Stimulated activated CD8-positive, alpha-beta memory T cell treated with anti-CD3 and anti-CD28 coated beads, Interleukin-7, amount 100 ng/mL, for 4 hours (primary cell): ENCODE measurements around the gene SGCD.

Experiments
- DNase-seq, 2 donors: peaks; one replicate each; pipeline ENCODE4 v3.0.0-alpha.2; 2020; ENCODE audit warnings: low read depth in 2 of 2

Gene SGCD

DNA sequence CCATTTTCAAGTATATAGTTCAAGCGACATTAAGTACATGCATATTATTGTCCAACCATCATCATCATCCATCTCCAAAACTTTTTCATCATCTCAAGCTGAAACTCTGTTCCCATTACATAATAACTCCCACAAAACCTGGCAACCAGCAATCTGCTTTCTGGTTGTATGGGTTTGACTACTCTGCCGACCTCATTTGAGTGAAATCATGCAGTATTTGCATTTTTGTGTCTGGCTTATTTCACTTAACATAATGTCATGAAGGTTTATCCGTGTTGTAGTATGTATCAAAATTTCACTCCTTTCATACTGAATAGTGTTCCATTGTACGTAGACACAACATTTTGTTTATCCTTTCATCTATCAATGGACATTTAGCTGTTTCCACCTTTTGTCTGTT lies 74.8 kb downstream of the SGCD start:
- no peak for DNase-seq

DNA sequence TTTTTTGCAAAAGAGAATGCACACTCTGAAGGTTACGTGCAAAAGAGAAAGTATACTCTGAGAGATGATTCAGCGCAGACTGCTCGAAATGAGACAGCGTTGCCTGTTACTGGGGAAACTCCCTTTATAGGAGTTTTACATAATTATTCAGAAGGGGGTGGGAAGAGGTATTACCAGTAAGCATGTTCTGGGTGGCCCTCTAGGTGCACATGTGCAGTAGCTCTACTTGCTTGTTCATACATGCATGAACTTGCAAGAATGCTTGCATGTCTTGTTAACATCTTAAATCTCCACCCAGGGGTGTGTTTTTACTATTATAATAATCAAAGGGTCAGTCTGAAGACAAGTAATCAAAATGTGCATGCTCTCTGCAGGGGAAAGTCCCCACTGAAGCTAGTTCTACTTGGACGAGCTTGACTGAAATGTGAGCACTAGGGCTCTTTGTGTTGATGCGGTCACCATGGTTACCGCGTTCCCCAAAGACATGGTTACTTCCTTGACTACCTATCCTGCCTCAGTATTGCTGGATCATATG lies 75.5 kb downstream of the SGCD start:
- no peak for DNase-seq

DNA sequence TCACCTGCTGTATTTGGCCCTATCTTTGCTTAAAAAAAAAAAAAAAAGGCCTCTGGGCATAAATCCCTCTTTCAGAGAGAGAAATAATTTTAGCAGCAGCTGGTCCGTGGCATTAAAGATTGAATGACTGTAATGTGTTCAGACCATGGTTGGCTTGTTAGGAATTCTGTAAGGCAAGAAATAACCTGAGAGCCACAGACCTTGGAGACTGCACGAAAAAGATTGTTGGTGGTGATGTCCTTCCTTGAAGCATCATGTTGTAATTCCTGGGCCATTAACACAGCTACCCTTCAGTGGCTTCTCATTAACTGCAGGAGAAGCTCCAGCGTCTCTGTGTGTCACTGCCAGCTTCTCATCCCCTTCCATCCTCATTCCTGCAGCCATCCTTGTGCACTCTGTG lies 79.0 kb downstream of the SGCD start:
- no peak for DNase-seq

DNA sequence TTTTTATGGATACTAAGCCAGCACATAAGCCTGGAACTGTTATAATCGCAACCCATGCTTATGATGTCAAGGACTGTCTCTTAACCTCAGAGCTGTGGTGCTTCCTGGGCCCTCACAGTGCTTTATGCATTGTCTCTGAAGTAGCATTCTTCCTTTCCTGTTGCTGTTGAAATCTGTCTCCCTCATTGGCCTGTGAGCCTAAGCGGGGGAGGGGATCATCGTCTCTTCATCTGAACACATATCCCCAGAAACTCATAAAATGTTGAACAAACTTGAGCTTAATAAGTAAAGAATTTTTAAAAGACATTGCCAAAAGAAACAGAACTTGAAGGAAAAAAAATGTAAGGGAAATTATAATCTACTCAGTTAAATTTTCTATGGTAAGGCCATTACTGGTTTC lies 80.3 kb downstream of the SGCD start:
- no peak for DNase-seq

DNA sequence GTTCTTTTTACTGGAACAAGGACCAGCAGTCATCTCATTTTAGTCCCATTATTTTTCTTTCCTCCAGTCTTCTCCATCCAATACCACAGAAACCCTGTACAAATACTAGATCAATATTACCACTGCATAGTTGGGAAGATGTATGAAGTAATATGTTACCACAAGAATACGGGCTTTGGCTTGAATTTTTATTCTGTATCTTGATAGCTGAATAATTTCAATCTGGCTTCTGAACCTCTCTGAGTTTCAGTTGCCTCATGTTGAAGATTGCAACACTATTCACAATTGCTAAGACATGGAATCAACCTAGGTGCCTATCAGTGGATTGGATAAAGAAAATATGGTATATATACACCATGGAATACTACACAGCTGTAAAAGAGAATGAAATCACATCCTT lies 82.9 kb downstream of the SGCD start:
- DNase-seq: no peak

DNA sequence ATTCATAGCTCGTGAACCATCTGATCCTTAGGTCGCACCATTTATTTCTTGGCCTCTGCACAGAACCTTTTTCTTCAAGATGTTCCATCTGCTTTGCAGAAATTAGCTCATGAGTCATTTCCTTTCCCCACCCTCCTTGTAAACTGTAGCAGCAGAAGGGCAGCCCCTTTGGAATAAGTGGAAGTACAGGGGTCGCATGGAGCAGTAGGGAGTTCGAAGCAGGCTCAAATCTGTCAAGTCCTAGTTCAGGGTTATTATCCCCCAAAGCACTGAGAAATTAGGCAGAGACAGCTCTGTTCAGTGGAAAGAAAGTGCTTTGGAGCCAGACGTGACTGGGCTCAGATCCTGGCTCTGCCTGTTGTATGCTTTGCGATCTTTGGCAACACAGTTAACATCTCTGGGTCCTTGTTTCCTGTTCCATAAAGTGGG lies 84.2 kb downstream of the SGCD start:
- no peak for DNase-seq

DNA sequence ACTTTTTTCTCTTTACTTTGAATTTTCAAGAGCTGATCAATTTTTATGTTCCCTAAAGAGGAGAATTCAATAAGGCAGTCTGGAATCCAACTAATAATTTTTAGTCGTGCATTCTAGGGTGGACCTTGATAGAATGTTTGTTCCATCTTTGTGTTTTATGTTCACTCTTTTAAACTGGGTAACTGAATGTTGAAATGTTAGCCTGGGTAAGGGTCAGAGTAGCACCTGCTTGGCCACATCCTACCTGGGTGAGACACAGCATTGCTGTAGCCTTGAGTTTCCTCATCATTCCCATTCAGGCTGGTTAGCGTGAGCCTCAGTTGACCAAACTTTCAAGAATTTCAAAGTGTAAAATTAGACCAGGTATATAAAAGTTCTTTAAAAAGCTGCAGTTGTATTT lies 85.0 kb downstream of the SGCD start:
- no peak for DNase-seq

DNA sequence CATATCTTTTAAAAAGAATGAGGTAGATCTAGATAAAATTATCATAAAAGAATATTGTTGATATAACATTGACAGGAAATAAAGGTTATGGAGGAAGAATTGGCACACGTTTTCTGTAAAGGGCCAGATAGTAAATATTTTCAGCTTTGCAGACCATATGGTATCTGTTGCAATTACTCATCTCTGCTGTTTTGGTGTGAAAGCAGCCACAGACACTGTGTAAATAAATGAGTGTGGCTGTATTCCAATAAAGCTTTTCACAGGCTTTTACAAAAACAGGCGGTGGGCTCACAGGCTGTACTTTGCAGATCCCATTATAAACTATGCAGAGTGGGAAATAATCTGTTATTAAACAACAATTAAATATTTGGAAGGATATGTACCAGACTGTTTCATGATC lies 87.4 kb downstream of the SGCD start:
- DNase-seq: no peak

DNA sequence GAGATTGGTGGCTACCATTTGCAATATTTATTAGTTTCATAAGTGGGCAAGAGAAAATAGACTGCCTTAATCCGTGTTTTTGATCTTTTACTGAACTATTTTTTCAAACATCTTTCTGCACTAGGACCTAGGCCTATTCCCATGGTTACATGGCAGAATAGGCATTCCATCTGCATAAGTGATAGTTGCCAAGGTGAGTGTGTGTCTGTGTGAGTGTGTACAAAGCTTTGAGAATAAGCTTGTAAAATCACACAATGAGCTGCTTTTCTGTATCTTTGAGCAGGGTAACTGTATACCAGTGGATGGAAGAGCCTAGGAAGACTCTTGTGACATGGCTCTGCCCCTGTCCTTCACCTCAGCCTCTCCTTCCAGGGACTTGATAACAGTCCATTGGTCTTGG lies 92.7 kb downstream of the SGCD start:
- DNase-seq: no peak

DNA sequence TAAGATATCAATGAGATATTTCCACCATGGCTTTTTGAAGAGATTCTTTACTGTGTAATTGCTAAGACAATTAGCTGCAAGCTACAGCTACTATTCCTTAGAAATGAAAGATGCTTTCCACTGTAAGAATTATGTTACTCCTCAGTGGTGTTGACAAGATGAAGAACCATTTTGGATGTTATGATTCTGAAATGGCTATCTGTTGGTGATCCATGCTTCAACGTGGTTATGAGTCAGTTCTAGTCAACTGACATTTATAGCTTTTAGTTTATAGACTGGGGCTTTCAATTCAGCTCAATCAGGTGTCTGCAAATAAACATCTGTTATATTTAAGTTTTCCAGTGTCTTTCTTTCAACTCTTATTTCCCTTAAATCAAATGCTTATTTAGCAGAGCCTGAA lies 93.7 kb downstream of the SGCD start:
- DNase-seq: no peak

DNA sequence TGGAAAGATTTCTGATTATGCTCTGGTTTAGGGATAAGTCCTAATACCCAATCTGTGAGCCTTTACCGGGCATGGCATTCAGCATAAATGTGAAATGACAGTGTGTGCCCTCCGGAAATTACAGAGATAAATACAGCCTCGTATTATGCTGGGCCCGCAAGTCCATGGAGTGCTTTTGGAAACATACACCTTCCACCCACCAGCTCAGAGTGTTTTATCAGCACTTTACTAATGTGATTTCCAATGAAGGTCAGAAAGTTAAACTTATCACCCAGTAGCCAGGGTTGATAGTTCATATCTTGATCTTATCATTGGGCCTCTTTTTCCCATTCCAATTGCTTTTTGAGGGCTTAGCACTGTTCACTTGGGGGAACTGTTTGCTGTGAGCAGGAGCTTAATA lies 94.8 kb downstream of the SGCD start:
- DNase-seq: no peak

DNA sequence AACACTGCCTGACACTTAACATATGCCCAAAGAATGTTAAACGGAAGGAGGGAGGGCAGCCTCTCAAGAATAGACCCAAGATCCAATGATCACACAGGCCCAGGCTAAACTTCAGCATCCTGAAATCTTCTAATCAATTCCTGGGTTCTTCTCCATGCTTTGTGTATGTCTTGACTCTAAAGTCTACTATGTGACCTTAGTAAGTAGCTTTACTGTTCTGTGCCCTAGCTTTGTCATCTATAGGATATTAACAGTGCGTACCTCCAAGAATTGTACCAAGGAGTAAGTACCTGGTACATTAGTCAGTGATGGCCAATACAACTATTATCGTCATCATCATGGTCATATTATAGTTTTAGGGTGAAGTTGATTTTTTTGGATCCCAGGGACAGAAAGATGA lies 96.6 kb downstream of the SGCD start:
- DNase-seq: no peak

DNA sequence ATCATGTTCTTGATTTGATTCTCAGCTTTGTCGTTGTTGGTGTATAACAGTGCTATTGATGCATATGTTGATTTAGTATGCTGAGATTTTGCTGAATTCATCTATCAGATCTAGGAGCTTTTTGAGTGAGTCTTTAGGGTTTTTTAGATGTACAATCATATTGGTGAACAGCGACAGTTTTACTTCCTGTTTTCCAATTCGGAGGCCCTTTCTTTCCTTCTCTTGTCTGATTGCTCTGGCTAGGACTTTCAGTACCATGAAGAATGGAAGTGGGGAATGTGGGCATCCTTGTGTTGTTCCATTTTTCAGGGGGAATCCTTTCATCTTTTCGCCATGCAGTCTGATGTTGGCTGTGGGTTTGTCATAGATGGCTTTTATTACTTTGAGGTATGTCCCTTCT lies 100.4 kb downstream of the SGCD start:
- DNase-seq: no peak

DNA sequence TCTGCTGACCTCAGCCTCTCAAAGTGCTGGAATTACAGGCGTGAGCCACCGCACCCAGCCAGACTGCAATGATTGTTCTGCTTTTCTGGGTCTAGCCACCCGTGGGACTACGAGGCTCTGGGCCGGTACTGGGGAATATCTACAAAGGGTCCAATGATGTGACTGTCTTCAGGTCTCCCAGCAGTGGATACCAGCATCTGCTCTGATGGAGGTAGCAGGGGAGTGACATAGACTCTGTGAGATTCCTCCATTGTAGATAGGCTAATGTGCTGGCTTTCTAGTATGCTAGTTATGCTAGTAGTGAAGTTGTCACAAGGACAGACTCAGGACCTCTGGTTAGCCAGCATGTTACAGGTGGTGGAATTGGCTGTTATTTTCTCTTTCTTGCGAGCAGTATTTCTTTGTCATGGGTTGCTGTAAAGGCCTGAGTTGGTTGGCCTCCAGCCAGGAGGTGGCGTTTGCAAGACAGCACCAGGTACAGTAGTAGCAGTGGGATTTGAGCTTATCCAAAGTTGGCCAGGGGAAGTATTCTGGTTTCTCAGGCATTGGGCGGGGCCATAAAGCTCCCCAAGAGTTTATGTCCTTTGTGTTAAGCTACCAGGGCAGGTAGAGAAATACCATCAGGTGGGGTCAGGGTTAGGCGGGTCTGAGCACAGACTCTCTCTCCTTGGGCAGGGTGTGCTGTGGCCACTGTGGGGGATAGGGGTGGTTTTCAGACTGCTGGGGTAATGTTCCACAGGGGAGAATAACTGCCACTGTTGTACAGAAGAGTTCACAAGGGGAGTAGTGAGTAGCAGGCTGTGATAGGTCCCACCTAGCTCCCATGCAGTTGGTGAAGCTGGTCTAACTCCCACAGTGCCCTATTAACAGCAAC lies 105.2 kb downstream of the SGCD start:
- DNase-seq: no peak

DNA sequence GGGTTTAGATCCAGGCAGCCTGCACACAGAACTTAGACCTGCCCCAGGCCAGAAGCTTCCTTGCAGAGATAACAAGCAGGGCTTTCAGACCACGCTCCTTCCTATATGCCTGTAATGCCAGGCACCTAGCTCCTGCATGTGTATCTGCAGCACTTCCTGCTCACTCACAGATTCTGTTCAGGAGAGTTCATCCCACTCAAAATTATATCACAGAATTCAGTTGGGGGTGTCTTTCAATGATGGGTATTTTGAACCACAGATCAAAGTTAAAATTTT lies 105.8 kb downstream of the SGCD start:
- DNase-seq: no peak

DNA sequence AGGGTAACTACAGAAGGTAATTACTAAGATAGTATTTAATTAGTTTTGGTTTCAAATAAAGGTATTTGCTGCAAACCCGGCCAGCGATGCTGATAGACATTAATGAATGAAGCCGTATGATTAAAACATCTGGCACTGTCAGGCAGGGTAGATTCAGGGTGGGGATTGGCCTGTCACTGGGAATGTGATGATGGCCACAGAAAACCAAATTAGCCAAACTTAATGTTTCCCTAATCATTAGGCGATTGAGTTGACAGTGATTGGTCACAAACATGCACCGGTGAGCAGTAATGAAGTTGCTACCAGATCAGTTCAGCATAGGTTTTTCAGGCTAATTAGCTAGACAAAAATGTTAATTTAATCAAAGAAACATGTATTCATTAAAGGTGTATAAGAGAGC lies 107.5 kb downstream of the SGCD start:
- DNase-seq: no peak

DNA sequence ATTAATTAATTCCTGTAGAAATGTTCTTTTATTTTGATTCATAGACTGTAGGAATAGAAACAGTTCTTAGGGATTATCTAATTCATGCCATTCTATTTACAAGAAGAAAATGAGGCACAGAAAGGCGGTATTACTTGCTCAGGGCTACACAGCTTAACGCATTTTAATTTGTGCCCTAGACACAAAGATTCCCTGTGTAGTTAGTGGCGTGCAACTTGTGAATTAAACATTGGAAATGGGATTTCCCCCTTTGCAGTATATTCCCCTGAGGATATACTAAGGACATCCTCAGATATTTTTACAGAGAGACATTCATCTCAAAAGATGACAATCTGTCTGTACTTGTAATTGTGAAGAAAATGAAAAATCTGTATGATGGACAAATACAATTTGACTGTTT lies 108.1 kb downstream of the SGCD start:
- no peak for DNase-seq

DNA sequence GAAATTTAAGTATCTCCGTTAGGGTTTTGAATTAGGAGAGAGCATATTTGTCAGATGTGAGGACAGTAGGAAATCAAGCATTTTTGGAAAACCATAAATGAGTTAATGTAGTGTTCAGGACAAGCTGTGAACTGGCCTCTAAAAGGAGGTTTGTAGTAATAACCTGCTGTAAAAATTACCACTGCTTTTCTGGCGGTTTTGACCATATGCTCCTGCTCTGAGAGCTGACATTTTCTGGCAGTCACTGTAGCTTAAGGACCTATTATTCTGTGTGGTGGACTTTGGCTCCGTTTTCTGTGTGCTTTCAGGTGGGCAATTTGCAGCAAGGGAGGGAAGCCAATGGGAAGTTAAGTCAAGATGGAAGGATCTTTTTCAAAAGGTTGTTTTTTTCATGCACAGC lies 111.1 kb downstream of the SGCD start:
- DNase-seq: no peak

DNA sequence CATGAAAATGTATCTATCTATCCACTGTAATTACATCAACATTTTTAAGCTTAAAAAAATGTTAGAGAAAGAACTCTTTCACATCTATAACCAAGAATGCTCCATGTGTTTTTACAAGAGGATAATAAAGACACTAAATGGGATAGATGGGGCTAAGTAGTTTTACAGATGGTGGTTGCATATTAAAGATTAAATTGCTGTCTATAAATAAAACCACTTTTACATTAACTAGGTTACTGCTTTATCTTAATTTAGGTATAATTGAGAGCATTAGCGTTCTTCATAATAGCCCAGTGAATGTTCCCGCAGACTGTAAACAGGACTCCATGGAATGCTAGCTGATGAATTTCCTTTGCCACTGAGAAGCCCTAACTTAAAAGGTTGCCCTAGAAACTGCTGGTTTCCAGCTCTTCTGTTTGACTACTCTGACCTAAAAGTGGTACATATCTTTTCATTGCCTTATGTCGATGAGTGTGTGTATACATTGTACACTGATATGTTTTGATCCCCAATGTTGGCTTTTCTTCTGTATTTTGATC lies 117.9 kb downstream of the SGCD start:
- DNase-seq: no peak

DNA sequence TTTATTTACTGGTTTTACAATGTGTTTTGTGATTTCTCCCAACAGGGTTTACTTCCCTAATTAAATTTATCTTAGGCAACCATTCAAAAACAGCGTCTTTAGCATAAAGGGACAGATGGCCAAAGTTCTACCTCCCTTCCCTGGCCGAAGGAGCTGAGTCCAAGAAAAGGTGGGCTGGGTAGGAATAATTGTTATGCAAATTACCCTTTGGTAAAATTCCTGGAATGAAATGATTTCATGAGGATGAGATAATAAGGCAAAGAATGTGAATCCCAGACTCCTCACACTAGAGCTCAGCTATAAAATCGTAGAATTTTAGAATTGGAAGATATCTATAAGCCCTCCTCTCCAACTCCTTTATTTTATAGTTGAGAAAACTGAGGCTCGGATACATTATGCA lies 119.6 kb downstream of the SGCD start:
- no peak for DNase-seq

DNA sequence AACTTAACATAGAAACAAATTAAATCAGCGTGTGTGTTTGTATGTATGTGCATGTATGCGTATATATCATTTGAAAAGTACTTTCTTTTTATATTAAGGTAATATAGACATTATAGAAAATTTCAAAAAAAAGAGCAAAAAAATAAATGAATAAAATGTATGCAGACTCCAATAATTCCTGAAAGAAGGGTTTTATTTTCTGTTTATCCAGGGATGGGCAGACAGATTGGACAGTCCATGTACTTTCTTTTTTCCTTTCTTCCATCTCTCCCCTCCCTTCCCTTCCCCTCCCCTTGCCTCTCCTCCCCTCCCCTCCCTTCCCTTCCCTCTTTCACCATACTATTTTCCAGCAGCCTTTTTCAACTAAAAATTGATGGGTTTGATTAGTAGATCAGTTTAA lies 123.8 kb downstream of the SGCD start:
- DNase-seq: no peak

DNA sequence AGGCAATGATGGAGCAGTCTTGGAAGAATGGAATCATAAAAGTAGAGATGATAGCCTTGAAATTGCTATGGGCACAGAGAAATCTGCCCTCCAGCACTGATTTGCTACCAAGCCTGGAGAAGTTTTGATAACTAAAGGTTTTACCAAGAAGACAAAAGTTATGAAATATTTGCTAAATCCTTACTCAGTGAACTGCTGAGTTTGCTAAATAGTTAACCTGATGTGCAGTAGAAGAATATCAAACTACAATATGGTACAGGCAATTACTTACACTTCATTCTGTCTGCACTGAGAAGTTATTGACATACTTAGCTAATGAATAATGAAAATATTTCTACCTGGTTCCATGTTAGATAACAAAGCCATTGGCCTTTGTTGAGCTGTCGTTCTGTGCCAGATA lies 124.5 kb downstream of the SGCD start:
- no peak for DNase-seq

DNA sequence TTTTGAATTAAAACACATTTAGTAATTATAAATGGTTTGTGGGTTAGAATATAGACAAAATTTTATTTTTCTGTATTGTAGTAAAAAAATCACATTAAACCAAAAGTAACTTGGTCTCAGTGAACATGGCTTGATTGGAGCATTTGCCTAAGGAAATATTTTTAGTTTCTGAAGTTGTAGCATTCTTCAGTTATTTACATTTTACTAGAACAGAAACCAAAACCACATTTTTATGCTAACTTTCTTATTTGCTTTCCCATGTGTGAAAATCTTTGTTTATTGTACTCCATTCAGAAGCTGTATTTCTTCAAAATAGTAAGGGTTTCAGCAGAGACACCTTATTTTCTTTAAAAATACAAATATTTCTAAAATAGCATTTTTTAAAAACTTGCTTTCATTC lies 129.9 kb downstream of the SGCD start:
- no peak for DNase-seq
